Left hindlimb (tissue), 1 donor: ENCODE results near the gene CLEC5A.
"Not testable (repeated sequence)": the region's sequence is repeated elsewhere in the genome, so short reads cannot be mapped to it uniquely, and the experiment has no call there.

Experiments
- DNase-seq: peaks from one replicate; pipeline ENCODE4 v3.0.0-alpha.2; 2018

CLEC5A gene

DNA sequence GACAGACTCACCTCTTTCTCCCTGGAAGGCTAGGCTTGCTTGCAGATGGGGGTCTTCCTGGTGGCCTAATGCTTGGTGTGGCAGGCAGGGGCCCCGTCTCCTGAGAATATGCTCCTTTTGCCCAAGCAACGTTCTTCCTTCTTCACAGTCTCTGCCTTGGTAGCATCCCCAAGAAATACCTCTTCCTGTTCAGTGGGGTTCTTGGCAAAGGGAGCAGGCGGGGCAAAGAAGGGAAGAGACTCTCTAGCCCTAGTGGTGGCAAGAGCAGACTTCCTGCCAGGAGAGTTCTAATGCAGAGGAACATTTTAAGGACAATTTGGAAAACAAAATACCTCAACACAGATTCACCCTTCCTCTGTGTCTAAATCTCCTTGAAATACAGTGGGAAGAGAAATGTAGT, at the start of gene CLEC5A:
CLEC5A (minus strand) TSS at position 179 of the 400 bp plus-strand sequence. CDS start 682 bp downstream, outside the sequence.
- no peak for DNase-seq

DNA sequence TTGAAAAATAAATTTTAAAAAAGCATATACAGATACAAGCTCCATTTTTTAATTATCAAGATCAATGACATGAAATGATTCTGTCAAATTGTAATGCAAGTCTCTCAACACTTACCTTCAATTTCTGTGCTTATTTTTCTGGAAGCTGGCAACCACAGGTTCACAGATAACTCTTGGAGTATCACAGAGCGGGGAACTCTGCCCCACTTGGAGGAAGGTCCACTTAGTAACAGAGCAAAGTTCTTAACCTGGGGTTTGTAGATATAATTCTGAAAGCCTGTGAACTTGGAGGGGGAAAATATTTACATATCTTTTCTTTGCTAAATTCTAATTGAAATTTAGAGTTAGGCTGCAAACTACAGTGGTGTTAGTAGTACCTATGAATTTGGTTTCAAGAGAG, 46.6 kb upstream of the CLEC5A start:
- no peak for DNase-seq

DNA sequence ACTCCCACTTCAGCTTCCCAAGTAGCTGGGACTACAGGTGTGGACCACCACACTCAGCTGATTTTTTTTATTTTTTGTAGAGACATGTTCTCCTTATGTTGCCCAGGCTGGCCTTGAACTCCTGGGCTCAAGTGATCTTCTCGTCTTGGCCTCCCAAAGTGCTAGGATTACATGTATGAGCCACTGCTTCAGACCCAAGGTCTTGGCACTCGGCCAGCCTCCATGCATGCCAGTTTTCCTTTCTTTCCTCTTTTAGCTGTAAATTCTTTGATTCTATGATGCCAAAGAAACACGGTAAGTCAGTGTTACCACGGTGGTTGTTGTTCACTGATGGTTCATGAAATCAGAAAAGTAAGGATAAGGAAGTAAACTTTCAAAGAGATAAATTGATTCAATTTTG, 45.9 kb upstream of the CLEC5A start:
- no peak for DNase-seq

DNA sequence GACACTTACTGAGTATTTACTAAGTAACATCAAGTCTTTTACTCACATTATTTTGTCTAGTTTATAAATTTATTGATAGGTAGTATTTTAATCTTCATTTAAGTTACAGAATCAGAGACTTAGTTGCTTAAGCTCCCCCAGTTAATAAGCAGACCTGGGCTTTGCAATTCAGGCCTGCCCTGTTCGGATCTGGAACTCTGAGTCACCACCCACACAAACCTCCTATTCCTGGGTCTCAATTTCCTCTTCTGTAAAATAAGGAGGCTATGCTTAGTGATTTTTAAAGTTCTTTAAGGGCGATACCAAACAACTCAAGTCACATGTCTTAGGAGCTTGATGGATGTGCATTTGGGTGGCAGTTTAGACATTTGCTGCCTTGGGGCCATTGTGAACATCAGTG, 45.4 kb upstream of the CLEC5A start:
- DNase-seq, result no peak

DNA sequence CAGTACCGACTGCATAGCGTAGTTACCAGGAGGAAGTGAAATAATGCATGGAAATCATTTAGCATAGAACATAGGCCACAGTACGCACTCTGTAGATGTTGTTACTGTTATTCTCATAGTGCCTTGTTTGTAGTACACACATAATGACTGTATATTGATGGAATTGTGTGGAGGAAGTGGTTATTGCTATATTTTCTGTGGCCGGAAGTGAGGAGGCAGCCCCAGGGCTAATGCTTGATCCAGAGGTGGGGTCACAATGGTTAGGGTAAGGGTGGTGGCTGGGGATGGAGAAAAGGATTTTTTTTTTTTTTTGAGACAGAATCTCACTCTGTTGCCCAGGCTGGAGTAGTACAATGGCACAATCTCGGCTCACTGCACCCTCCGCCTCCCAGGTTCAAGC, 44.4 kb upstream of the CLEC5A start:
- DNase-seq, result no peak

DNA sequence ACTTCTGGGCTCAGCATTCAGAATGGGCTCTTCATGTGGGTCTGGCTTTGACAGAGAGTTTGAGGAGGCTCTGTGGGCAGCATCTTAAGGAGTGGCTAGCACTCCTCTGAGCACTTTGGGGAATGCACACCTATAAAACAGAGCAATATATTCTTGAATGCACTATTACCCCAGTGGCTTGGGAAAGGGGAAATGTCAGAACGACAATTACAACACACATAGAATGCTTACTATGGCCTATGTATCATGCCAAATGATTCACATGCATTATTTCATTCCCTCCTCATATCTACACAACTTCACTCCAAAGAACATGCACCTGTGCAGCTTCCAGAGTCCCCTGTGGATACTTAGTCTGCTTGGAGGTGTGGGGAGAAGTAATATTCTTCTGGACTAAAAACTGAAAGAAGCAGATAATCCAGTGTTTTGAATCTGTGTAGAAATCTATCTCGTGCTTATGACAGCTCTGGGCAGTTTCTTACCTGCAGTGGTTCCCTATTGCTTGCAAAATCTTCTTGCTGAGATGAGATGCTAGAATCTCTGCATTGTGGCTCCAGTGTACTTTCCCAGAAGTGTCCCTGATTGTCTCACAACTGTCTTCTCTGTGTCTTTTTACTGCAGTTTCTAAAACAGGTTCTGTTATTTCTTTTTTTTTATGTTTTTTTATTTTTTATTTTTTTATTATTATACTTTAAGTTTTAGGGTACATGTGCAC, 43.4 kb upstream of the CLEC5A start:
- no peak for DNase-seq

DNA sequence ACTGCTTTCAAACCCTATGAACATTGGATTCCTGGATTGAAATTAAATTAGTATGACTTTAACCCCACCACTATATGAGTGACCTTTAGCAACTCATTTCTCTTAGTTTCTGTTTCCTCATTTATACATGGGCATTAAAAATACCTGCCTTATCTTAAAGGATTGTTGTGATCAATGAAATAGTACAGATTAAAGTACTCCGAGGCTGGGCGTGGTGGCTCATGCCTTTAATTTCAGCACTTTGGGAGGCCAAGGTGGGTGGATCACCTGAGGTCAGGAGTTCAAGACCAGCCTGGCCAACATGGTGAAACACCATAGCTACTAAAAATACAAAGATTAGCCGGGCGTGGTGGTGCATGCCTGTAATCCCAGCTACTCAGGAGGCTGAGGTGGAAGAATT, 41.0 kb upstream of the CLEC5A start:
- DNase-seq, result not testable (repeated sequence)

DNA sequence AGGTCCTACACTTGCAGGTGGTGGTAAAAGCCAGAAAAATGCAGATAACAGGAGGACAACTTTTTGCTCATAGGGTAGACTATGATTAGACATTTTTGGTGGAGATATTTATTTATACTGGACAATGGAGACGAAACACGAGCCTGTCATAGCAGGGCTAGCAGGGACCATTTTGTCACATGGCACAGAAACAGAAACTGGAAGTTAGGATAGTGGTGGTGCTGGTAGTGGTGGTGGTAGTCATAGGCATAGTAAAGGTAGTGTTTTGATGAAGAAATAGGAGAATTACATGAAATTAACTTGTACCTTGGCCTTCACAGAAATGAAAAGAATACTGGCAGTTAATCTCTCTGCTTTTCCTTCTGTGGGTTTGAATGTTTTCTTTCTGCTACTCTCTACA, 40.1 kb upstream of the CLEC5A start:
- DNase-seq, result no peak

DNA sequence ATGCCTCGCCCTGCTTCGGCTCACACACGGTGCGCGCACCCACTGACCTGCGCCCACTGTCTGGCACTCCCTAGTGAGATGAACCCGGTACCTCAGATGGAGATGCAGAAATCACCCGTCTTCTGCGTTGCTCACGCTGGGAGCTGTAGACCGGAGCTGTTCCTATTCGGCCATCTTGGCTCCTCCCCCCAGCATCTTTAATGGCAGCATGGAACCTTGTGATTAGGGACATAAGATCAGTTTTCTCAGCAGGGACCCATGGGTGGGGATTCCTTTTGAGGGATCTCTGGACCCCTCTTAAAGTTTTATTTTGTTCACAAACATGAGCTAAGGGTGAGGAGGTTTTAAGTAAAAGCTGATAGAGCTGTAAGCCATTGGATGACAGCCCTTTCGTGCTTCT, 39.2 kb upstream of the CLEC5A start:
- DNase-seq, result not testable (repeated sequence)

DNA sequence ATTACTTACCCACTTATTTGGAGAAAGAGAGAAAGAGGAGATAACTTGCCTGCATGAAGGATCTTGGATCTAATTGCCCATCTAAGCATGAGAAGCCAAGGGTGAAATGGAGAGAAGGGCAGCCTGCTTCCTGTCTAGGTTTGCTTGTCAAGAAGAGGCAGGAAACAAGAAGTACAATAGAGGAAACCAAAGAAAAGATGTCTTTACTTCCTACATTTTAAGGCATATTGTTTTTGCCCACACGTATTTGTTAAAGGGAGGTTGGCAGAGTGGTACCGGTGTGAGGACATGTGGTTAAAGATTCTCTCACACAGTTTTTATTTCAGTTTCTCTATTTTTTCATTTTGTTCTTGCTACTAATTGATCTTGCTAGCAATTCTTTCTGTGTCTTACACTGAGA, 32.8 kb upstream of the CLEC5A start:
- DNase-seq, result no peak

DNA sequence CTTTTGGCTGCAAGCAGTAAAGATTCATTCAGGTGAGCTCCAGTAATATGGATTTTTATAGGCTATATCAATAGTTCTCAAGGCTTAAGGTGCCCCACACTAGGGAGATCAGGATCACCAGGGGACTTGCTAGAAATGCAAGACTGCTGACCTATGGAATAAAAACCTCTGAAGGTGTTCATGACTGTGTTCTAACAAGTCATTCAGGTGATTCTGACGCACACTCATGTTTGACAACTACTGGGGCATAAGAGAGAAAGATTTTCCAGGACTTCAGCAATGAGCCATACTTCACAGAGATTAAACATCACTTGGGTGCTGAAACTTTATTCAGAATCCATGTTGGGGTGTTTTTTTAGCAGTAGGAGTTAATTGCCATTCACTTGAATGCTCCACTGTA, 31.6 kb upstream of the CLEC5A start:
- no peak for DNase-seq

DNA sequence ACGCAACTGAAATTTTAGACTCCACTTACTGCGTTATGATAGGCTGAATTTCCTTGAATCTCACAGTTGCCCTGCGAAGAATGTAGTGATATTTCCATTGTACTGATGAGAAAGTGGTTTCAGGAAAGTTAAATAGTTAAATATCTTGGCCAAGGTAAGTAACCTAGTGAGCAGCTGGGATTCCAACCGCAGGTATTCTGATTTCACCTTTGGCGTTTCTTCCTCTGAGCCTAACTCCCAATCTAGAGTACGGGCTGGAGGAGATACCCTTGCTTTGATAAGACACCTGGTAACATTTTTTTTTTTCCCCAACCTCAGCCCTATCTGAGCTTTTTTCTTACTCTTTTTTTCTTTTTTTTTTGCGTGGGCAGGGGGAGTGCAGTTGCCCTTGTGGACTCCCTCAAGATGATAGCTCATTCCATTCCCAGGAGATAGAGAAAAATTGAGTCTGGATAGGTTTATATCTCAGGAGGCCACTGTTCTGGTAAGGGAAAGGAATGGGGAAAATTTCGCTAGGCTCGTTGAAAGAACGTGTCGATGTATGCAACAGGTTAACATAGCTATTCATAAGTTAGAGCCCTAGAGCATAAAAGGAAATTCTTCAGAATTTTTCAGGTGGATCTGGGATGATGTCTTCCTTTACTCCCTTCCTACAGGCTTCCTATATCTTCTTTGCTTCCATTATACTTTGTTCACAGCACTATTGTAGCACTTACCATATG, 29.9 kb upstream of the CLEC5A start:
- DNase-seq, result no peak

DNA sequence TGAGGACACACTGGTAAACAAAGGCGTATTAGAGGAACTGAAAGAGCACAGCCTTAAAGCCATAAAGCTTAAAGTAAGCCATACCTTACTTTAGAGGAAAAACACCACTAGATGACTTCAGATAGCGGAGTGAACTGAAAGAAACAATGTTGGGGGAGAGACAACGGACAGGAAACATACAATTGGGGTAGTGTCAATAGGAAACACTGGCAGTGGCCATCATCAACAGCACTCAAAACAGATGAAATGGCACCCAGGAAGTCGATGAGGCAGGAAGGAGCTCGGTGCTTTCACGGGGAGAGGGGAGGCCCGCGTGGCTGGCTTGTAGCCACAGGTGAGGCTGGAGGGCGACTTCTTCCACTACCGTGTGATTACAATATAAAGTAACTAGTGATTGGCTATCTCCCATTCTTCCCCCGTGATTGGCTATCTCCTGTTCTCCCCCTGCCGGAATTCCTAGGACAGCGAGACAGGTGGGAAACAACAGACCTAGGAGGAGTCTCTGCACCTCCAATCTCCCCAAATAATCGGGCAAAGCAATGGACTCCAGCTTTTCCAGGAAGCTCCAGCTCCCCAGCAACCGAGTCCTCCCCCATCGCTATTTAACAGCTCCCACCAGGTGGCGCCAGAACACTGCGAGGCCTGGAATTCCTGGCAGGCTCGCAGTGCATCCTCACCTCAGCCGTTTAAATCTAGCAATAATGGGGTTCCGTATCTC, 29.2 kb upstream of the CLEC5A start:
- peak; percentile 30 for DNase-seq

DNA sequence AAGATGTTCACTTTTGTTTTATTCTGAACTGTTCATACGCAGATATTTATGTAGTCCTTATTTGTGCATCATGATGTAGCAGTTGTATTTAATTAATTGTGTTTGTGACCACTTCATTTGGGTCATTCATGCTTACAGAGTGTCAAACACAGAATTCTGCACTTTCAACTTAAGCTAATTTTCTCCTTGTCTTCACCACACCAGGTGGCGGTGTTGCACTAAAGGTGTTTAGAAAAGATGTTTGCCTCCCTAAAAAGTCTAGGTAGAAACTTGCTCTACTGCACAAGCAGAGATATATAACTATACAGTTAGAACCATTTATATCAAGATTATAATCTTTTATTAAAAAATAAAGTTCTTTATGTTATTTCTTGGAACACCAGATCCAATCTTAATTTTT, 28.1 kb upstream of the CLEC5A start:
- no peak for DNase-seq

DNA sequence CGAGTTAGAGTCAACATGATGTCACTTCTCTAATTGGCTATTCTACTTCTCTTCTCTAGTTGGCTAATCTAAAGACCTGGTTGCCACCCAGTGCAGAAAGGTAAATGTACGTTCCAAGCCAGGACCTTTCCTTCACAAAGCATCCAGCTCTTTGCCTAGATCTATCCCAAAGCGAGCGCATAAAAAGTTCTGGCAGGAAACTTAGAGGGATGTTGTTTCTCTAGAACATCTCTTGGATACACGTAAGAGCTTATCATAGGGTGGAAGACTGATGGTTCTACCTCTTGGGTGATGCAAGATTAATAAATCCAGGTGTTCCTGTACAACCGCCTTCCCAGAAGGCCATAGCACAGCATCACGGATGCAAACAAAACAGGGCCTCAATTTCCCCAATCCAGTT, 26.9 kb upstream of the CLEC5A start, which contains the start of gene TAS2R38:
TAS2R38 (minus strand) TSS at position 101 of the 400 bp plus-strand sequence; CDS start at position 17, 84 bp downstream.
- DNase-seq, result no peak

DNA sequence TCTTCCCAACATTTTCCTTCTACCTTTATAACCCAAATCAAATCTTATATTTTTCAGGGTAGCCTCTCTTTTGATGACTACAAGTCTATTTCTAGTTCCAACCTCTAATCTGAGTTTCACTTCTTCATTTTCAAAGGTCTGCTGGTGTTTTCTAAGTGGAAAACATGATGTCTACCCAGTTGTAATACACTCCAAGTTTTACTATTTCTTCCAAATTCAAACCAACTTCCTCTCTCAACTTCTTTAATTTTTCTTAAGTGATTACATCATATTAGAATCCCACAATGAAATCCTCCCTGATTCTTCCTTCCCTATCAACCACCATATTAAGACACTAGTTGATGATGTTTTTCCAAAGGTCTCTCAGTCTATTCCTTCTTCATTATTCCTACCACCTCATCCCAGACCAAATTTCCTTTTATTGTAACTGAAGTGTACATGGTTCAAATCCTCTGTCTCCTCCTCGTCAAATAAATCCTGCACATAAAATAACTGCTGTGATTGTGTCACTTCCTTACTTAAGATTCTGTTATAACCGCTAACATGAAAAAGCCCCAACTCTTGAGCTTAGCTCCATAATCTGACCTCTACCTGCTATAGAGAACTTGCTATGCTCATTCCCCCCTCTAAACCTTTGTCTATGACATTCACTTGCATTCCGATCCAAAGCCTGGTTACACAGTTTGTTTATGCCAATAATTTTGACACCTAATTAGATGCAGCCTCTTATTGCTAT, 14.1 kb upstream of the CLEC5A start:
- no peak for DNase-seq

DNA sequence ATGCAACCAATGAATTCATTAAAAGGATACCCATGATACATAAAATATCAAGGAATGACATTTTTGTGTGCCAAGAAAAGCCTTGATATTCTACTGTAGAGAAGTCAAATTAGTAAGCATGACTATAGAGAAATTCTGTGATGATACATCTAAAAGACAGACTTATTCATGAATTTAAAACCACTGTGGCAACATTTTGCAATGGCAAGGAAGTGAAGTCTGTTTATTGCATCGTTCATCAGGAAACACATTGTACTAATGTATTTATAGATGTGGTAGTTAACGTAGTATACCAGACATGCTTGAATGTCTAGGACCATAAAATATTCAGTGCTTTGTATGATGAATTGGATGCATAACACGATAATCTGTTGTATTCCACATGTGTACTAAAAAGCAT, 9.3 kb upstream of the CLEC5A start:
- no peak for DNase-seq

DNA sequence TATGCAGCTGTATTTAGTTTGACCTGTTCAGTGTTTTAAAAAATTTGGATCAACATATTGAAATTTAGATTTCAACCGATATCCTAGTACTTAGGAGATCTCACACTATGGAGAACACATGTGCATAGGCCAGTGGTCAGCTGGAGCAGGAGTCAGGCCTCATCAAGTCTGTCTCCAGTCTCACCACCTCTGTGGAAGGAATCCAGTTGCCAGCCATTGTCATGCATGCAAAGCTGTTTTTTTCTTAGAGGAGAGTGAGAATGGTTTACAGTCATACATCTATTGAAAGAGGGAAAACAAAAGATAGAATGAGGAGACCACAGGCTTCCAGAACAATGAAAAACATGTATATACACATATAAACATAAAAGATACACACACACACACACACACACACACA, 7.6 kb upstream of the CLEC5A start:
- no peak for DNase-seq

DNA sequence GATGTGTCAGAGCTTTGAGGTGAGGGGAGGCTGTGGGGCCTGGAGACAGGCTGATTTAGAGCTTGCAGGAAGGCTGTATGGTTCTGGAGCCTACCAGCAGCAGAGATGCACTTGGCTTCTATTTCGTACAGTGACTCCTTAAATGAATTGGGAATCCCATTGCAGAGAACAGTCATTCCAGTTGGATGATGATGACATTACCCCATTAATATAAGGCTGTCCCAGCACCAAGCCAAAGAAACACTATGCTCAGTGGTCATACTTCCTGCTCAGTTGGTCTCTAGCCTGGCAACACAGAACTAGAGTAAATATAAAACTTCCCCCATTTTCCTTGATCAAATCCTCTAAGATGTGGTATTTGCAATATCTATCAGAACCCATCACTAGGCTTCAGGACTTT, 5.7 kb upstream of the CLEC5A start:
- no peak for DNase-seq

DNA sequence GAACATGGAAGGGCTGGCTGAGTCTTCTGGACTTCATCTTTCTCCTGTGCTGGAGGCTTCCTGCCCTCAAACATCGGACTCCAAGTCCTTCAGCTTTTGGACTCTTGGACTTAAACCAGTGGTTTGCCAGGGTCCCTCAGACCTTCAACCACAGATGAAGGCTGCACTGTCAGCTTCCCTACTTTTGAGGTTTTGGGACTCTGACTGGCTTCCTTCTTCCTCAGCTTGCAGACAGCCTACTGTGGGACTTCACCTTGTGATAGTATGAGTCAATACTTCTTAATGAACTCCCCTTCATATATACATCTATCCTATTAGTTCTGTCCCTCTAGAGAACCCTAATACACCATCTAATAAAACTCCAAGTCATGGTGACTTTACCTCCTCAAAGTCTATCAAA, 4.0 kb upstream of the CLEC5A start:
- DNase-seq, result no peak

DNA sequence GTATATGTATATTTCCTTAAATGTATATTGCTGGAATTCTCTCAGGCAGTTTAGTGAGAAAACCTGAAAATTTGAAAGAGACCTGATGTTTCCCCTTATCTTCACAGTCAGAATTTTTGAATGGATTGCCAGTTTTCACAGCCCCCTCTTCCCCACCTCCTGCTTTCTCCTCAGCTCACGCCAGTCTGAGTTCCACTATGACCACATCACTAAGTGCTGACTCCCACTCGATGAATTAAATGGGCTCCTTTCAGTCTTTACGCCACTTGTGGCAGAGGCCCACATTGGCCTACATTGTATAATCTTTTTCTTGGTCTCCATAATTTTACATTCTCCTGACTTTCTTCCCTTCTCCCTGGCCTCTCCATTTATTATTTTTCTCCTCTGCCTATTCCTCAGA, 3.1 kb upstream of the CLEC5A start:
- DNase-seq, result no peak

DNA sequence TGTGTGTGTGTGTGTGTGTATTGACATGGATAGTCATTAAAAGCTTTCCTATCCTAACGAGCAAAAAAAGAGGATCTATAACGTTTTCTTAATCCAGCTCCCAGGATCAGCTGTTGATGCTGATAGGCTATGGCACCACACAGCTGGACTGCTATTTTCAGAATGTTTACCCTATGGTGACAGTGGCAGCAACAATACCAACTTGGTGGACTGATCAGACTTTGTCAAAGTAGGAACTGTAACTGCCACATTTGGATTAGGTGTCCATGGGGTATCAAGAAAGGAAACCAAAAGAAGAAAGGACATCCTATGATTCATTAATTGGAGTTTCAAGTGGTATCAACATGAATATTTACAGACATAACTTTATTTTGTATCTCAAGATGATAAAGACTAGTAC, 2.7 kb upstream of the CLEC5A start:
- no peak for DNase-seq

DNA sequence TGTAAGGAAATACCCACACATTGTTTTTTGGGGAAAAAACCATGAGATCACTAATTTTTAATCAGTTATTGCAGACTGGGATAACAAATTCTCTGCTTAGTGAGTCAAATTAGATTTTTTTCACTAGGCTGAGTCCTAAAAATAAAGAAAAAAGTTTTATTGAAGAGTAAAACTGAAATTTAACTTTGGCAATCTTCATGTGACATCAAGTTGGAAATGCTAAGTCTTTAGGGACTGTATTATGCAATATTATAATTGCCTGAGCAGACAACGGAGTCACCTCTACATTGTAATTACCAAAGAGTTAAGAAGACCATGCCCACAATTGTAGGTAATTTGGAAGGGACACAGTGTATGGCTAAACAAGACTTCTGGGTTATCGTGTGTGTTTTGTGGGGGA, 2.2 kb upstream of the CLEC5A start:
- no peak for DNase-seq
